GM21786 (cell line): ENCODE data around the gene RASA3.
"Not testable (repeated sequence)": the region's sequence is repeated elsewhere in the genome, so short reads cannot be mapped to it uniquely, and the experiment has no call there.

Experiments
- ATAC-seq: cut with Tn5 transposase; IDR thresholded peaks from one replicate; pipeline ENCODE4 v1.9.1; 2021; ENCODE audit not compliant: unreplicated experiment

RASA3 gene

GRCh38 chr13:114088234-114088633 lies 44.2 kb downstream of the RASA3 start:
- ATAC-seq, result no peak

- no peak for ATAC-seq
Observed at GRCh38 chr13:114087430-114087829, 45.0 kb downstream of the RASA3 start.

GRCh38 chr13:114082849-114083645 lies 49.4 kb downstream of the RASA3 start:
- no peak for ATAC-seq

DNA sequence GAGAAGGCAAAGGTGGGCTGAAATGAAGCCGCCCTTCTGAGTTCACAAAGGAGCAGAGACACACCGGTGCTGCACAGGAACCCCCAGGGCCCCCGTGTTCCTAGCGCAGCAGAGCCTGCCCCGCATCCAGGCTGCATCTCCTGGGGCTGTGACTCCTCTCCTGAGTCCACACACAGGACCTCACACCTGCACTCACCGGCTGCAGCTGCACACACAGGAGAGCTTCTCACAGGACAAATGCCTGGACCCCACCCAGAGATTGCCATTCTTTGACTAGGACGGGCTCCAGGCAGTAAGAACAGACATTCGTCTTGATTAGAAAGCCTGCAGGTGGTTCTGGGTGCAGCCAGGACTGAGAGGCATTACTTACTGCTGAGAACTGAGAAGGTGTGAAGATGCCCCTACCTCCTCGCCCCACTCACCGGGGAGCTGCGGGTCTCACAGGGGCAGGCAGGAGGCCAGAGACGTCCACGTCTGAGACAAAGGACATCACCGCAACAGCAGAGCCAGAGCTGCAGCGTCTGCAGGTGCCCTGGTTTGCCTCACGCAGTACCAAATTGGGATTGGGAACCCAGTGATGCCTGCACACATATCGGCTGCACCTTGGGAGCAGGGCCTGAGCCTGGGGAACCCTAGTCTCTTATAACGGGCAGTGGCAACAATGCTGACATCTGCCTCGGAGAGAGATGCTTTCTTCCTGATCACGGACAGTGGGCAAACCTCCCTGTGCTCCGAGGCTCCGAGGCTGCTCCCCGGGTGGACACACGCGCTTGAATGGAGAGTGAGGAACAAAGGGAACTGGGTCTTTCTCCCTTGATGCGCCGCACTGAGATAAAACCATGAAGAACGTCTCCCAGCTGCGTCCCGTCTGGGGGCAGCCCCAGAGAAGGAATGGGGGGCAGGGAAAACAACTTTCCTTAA lies 50.4 kb downstream of the RASA3 start:
- no peak for ATAC-seq

DNA sequence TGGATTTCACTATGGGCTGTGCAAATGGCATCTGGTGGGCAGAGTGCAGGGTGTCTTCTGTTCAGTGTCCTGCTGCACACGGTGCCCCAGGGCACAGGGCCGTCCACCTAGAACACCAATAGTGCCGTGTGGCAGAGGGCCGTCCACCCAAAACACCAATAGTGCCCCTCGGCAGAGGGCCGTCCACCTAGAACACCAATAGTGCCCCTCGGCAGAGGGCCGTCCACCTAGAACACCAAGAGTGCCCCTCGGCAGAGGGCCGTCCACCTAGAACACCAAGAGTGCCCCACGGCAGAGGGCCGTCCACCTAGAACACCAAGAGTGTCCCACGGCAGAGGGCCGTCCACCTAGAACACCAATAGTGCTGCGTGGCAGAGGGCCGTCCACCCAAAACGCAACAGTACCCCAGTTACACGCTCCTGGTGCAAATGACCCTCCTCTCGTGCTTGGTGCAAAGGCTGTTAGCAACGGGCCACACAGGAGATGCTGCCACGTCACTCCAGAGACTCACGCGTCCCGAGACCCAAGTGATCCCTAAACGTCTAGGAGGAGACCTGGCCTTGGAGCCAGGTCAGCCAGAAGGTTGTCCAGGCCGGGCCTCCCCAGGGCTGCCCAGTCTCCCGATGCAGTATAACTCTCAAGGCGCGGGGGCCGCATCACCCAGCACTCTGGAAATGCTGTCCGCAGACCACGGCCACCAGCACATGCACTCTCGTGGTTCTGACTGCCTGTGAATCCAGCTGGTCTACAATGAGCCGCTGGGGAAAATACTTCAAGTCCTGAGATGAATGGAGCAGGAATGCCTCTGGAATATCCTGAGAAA lies 51.5 kb downstream of the RASA3 start:
- no peak for ATAC-seq

GRCh38 chr13:114079601-114080536 lies 52.6 kb downstream of the RASA3 start:
- ATAC-seq, result no peak

DNA sequence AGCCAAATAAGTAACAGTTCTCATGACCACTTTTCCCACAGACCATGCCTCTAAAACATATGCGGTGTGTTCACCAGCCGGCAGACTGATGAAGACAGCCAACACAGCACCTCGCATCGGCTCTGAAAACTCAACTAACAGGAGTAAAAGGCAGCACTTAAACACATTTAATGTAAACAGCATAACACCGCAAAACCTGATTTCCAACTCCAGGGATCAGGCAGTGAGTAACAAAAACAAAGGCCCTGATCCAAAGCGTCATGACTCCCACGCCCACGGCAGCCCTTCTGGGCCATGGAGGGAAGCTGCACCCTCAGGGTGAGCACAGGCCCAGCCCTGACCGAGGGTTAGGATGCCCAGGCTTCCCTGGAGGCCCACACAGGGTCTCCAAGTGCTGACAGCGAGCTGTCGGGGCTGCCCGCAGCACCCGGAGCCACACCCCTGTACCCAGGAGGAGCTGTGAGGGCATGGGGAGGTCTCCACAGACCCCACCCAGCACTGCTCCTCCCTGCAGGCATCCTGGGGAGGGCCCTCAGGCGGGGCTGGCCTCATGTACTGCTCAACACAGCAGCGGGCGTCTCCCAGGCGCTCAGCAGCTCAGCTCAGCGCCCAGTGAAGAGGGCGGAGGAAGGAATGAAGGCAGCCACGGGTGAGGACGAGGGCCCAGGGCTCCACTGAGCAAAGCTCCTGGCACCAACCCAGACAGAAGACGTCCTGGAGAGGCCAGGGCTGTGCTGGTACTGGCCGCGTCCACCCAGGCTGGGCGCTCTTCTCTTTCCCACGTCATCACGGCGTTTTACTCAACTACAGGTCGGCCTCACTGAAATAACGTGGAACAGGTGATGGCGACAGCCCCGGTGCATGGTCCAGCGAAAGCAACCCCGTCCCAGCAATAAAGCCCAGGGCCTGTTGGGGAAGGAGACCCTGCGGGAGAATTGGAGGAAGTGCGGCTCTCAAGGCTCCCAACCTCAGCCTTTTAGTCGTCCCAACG lies 53.7 kb downstream of the RASA3 start:
- no peak for ATAC-seq

GRCh38 chr13:114077933-114078325 lies 54.5 kb downstream of the RASA3 start:
- no peak for ATAC-seq

- ATAC-seq, result no peak
Observed at GRCh38 chr13:114077099-114077932, 55.1 kb downstream of the RASA3 start.

DNA sequence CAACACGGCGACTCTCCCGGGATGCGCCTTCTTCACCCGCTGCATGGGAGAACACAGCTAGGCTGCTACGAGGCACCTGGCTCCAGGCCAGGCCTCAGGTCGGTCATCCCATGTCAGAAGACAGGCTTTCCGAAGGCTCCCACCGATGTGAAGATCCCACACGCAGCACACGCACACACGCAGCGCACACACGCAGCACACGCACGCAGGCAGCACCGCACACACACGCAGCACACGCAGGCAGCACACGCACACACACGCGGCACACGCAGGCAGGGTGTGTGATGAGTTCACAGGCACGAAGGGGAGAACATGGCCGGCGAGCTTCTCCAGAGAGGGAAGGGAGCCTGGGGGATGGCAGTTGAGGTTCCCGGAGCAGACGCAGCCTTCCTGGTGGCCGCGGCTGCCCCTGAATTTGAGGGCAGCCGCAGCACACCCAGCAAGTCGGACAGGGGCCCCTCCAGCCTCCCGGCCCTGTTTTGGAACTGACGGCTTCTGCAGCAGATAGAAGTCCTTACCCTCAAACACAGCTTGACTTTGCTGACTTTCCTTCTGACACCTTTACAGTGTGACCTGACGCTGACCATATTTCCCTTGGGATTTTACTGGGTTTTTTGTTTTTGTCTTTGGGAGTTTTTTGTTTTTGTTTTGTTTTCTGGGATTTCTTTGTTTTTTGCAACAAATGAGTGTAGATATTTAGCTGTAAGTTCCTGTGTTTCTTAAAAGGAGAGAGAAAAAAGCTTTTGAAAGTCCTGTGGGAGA lies 55.9 kb downstream of the RASA3 start:
- ATAC-seq, result no peak

GRCh38 chr13:114075811-114076210 lies 56.6 kb downstream of the RASA3 start:
- ATAC-seq, result not testable (repeated sequence)

DNA sequence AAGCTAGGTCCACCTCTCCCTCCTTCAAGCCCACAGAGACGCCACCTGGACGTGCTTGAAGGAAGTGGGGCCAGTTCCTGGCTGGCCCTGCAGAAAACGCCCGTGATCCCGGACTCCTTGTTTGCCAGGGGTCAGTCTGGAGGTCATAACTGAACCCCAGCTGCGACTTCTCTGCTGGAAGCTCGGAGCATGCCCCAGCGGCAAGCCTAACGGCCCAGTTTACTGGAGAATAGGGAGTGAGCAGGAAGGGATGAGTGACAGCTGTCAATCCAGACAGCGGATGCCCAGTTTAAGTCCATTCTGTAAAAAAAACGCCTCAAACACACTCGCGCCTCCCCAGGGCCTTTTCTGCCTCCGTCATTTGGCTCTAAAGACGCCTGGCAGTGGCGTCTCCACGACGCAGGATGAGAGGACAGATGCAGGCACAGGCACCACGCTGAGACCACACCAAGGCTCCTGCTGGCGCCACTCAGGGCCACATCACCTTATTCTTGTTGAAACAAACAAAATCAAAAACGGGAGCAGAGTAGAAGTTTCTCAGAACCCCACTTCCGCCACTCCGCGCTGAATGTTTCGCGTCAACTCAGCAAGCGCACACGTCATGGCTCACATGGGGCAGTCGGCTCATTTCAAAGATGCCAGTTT lies 57.6 kb downstream of the RASA3 start:
- no peak for ATAC-seq

DNA sequence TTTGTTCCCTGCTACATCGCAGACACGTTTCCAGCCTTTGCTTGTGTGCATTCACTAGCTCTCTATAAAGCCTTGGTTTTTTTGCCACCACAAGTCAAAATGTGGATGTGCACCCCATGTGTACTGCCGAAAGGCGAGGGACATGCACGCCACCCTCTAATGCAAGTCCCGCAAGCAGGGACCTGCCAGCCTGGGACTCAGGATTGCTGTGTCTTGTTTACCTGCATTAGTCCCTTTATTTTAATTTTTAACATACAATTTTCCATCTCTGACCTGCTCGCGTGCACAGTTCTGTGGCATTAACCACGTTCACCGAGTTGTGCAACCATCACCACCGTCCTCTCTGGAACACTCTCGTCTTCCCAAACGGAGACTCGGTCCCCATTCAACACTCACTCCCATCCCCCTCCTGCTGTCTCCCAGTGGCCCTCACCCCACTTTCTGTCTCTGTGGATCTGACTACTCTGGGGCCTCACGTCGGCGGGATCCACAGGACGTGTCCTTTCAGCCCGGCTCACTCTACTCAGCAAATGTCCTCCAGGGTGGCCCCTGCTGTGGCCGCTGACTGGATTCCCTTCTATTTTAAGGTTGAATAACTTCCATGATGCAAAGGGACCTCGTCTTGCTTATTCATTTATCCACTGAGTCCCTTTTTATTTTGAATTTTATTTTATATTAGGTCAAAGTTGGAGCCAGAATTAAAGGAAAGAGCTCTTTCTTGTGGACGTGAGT lies 58.4 kb downstream of the RASA3 start:
- no peak for ATAC-seq

GRCh38 chr13:114072421-114072820 lies 60.0 kb downstream of the RASA3 start:
- no peak for ATAC-seq

GRCh38 chr13:114071991-114072390 lies 60.4 kb downstream of the RASA3 start:
- no peak for ATAC-seq

DNA sequence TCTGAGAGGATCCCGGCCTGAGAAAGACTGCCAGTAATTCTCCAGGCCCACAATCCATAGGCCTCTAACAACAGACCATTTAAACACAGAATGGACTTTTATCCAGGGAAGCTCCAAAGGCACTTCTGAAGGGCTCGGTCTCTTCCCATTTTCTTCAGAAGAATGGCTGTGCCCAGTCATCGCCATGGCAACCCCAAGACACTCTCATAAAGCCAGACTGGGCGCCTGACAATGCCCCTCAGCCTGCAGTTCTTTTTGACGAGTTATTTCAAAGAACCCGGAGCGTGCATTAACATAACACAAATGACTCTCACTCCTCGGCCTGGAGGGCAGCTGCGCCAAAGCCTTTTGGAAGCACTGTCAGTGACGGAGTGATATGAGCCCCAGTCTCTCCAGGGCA lies 61.0 kb downstream of the RASA3 start:
- ATAC-seq, result no peak
